DLD1 (cell line): ENCODE data around the gene MMP3.

Experiments used
- in situ Hi-C: cut with HindIII; loops from 2 replicates; pipeline ENCODE4 v1.10.0; 2017; ENCODE audit warnings: low sequenced_read_pairs

The MMP3 gene

GRCh38 chr11:102833731-102834130 lies 9.7 kb downstream of the MMP3 start:
- in situ Hi-C loops = no loop called here

GRCh38 chr11:102832612-102833011 lies 10.8 kb downstream of the MMP3 start:
- in situ Hi-C loops = no loop called here

GRCh38 chr11:102831489-102832440 lies 11.6 kb downstream of the MMP3 start:
- in situ Hi-C loops = no loop called here

GRCh38 chr11:102831128-102831488 lies 12.3 kb downstream of the MMP3 start:
- in situ Hi-C loops = no loop called here

GRCh38 chr11:102830001-102830727 lies 13.2 kb downstream of the MMP3 start:
- in situ Hi-C loops = no loop called here

GRCh38 chr11:102829316-102830000 lies 14.0 kb downstream of the MMP3 start:
- in situ Hi-C loops = no loop called here

- in situ Hi-C loops = no loop called here
These were observed 18.9 kb downstream of the MMP3 start for GRCh38 chr11:102824556-102824955.

GRCh38 chr11:102819491-102819890 lies 23.9 kb downstream of the MMP3 start:
- in situ Hi-C loops = no loop called here

GRCh38 chr11:102813484-102813883 lies 29.9 kb downstream of the MMP3 start:
- in situ Hi-C loops = no loop called here

GRCh38 chr11:102812188-102812587 lies 31.2 kb downstream of the MMP3 start:
- in situ Hi-C loops = no loop called here

- in situ Hi-C loops = no loop called here
These were observed 32.3 kb downstream of the MMP3 start for GRCh38 chr11:102810950-102811660.

- in situ Hi-C loops = no loop called here
These were observed 33.4 kb downstream of the MMP3 start for GRCh38 chr11:102809971-102810370.

- in situ Hi-C loops = no loop called here
These were observed 35.5 kb downstream of the MMP3 start for GRCh38 chr11:102807921-102808320.

- in situ Hi-C loops = no loop called here
These were observed 37.1 kb downstream of the MMP3 start for GRCh38 chr11:102806296-102806695.

- in situ Hi-C loops = no loop called here
These were observed 41.1 kb downstream of the MMP3 start for GRCh38 chr11:102802341-102802740.

- in situ Hi-C loops = no loop called here
These were observed 42.6 kb downstream of the MMP3 start for GRCh38 chr11:102800767-102801166.

GRCh38 chr11:102799681-102800340 lies 43.6 kb downstream of the MMP3 start:
- in situ Hi-C loops = no loop called here

GRCh38 chr11:102798012-102798746 lies 45.2 kb downstream of the MMP3 start, which contains the start of gene MMP1:
Gene MMP1, minus strand, starts transcription at chr11:102798160. Its CDS starts 68 bp downstream, at chr11:102798092.
- in situ Hi-C loops = no loop called here

GRCh38 chr11:102794382-102794781 lies 49.0 kb downstream of the MMP3 start:
- in situ Hi-C loops = no loop called here
